GM19193 (cell line): ENCODE data around the gene SDHA.

ENCODE experiments used
- POLR2A ChIP-seq: IDR thresholded peaks from 4 replicates; pipeline ENCODE4 v1.6.1; 2011; ENCODE audit not compliant: insufficient read depth, insufficient read length; ENCODE audit errors: extremely low read depth

The SDHA gene

DNA sequence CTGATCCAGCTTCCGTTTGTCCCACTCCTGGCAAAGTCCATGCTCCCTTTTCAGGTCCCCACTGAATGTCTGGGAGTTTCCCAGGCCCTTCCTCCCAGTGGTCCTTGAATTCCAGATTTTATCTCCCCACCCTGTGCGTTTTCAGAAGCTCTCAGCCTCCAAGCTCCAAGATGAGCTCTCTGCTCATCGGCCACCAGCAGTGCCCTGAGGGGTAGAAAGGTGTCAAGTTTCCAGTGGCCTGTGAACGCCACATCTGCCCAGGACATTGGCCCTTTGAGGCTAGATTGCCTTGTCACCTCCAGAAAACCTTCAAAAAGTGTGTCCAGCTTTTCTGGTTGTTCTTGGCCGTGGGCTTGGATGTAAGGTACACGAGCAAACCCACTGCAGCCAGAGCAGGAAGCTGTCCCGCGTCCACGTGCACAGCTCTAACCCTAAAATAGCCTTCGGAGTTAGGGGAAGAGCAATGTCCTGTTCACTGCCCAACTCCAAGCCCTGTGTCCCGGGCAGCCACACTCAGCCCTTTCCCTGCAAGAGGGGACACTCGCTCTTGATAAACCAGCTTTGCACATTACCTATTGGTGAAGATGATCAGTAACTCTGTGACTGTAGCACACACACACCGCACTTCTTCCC is 37.7 kb upstream of the SDHA start:
- TF ChIP-seq POLR2A = no peak

DNA sequence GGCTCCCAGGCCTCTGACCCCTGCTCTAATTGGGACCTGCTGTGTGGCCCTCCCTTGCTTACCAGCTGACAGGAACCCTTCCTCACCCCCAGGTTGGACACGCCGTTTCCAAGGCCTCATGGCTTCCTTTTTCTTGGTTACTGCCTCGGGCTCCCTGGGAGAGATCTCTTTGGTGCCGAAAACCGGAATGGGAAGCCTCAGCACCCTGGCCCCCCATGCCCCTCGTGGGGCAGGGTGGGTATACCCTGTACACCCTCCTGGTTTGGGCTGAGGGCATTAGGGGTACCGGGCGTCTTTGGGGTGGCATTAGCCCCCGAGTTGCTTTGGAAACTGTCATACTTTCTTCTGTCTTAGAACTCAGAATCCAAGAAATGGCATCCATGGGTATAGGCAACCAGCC is 37.0 kb upstream of the SDHA start:
- no peak for TF ChIP-seq POLR2A

DNA sequence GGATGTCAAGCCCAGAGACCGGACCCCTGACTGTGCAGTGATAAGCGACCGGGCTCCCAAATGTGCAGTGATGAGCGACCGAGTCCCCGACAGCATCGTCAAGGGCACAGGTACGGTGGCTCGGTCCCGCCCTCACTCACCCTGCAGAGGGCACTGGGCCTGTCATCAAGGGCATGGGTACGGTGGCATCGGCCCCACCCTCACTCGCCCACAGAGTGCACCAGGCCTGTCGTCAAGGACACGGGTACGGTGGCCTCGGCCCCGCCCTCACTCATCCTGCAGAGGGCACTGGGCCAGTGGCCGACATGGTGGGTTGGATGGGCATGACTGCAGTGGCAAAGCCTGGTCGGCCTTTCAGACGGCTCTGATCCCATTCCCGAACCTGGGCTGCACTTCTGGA is 36.6 kb upstream of the SDHA start:
- no peak for TF ChIP-seq POLR2A

DNA sequence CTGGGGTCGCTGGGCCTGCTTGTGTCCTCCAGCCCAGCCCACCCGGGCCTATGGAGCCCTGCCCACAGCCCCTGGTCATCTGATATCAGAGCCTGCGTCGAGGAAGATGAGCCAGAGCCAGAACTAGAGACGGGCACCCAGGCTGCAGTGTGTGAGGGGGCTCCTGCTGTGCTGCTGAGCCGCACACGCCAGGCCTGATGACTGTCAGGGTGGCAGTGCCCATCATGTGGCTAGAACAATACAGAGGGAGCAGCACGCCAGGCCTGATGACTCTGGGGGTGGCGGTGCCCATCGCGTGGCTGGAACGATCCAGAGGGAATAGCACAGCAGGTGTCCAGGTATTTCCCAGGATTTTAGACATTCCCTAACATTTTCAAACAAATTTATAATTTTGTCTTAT is 36.0 kb upstream of the SDHA start:
- no peak for TF ChIP-seq POLR2A

DNA sequence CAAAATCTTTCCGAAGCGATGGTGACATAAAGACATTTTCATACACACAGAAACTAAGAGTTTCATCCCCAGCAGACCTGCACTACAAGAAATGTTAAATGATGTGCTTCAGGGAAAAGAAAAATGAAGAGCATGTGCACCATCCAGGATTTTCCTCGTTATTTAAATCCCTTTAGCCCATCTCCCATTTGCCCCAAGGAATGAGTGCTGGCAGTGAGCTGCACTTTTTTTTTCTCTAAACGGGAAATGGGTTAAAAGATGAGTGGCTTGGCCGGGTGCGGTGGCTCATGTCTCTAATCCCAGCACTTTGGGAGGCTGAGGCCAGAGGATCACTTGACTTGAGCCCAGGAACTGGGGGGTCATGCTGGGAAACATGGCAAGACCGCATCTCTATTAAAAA is 33.6 kb upstream of the SDHA start:
- TF ChIP-seq POLR2A = no peak

DNA sequence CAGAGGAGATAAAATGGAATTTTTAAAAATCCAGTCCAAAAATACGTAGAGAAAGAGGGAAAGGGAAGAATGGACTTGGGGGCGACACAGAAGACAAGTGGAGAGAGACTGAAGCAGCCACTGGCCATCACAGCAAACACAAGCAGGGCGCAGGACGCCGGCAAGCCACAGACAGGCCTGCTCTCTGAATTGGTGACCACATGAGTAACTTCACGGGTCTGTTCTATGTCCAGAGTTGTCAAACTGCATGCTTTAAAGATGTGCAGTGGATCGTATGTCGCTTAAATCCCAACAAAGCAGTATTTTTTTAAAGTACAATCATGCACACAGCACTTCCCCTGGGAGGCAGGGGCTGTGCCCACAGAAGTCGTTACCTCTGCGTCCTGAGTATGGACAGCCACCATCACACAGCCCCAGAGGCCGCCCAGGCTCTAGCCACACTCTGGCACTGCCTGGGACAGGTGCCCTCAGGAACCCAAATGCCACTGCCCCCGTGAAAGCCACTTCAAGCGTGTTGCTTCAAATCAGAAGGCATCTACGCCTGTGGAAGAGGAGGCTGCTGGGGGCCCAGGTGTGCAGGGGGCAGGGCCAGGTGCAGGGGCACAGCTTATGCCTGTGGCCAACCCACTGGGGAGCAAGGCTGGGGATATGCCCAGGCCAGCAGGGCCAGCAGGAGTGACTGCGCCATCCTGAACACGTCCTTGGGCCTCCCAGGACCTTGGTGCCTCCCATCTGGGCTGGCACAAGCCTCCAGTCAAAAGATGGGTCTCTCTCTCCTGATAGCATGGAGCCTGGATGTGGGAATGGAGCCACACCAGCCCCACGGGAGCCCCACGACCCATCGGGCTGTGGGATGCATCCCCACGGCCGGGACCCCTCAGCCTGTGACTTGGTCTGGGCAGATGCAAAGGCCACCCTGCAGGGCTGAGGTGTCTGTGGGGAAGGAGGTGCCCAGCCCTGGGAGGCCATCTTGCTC is 32.7 kb upstream of the SDHA start:
- TF ChIP-seq POLR2A = no peak

DNA sequence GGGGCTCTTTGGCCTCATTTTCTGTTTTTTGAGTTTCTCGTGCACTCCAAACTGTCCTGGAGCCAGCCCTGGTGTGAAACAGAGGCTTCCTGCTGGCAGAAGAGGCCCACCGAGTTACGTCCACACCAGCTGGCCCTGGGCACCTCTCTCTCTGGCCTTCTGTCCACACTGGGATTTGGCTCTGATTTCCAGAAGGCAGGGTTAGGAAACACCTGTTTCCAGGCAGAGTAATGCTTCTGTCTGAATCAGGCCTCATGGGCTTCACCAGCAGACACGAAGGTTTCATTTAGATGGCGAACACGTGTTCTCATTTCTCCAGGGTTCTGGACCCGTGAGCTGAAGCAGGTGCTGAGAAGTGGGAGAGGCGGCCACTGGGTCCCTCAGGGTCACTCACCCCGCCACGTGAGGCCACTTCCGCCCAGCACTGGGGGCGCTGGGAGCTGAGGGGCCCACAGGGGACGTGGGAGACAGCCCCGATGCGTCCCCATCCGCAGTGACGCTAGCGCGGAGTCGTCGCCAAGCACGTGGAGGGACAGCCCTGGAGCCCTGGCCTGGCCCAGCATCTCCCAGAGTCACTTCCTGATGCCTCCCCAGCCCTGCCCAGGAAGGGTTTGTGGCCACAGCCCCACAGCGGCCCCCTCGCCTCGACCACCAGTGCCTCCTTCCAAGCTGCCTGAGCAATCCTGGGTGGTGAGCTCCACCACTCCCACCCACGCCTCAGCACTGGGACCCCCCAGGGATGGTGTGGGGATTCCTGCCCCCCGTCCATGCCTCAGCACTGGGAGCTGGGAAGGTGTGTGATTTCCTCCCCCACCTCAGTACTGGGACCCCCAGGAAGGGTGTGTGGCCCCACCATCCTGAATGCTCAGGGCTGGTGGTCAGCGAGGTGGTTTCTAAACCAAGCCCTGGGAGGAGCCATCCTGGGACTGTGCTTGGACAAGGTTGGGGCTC is 31.8 kb upstream of the SDHA start:
- TF ChIP-seq POLR2A = no peak

DNA sequence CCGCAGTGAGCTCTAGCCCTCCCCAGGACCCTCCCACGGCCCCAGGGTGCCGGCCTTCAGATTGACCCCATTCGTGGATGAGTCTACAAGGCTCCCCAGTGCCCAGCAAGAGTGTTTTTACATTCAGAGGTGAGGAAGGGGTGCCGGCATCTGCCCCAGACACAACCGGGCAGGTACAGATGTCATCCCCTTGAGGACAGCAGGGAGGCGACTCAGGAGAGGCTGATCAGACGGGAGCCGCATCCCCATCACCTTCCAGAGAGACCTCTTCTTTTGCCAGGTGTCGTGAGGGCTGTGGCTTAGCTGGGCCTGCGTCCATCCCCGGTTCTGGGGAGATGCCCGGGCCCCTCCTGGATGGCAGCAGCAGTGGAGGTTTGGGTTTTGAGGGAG is 31.1 kb upstream of the SDHA start:
- no peak for TF ChIP-seq POLR2A

DNA sequence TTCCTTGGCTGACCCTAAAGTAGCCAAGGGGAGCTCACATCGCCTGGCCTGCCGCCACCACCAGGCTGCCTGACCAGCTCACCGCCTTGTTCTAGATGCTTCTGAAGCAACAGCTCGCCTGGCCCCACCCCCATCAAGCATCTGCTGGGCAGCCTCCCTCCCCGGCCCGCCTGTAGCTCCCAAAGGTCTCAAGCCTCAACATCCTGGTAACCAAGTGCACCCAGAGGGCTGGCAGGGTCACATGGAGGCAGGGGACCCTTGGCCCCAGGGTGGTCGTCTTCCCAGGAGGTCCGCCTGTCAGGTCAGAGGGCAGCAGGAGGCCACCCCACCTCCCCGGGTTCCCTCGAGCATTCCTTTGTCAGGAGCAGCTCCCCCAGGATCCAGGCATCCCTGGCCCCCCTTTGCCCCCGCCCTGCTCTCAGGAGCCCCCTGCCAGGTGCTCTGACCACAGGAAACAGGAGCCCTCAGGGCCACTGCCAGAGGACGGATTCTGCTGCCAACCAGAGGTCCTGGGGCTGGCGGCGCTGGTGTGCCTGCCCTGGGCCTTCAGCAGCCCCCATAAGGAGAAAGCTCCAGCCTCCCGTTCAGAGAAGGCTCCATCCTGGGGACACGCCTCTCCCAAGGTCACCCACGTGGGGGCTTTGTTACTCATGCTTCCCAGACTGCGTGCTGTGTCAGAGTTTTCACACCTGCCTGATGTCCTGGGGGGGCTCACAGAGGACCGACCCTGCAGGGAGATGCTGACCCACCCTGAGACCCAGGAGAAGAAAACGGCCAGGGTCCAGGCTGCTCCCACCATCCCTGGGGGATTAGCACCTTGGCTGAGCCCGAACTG is 30.3 kb upstream of the SDHA start:
- TF ChIP-seq POLR2A = no peak

DNA sequence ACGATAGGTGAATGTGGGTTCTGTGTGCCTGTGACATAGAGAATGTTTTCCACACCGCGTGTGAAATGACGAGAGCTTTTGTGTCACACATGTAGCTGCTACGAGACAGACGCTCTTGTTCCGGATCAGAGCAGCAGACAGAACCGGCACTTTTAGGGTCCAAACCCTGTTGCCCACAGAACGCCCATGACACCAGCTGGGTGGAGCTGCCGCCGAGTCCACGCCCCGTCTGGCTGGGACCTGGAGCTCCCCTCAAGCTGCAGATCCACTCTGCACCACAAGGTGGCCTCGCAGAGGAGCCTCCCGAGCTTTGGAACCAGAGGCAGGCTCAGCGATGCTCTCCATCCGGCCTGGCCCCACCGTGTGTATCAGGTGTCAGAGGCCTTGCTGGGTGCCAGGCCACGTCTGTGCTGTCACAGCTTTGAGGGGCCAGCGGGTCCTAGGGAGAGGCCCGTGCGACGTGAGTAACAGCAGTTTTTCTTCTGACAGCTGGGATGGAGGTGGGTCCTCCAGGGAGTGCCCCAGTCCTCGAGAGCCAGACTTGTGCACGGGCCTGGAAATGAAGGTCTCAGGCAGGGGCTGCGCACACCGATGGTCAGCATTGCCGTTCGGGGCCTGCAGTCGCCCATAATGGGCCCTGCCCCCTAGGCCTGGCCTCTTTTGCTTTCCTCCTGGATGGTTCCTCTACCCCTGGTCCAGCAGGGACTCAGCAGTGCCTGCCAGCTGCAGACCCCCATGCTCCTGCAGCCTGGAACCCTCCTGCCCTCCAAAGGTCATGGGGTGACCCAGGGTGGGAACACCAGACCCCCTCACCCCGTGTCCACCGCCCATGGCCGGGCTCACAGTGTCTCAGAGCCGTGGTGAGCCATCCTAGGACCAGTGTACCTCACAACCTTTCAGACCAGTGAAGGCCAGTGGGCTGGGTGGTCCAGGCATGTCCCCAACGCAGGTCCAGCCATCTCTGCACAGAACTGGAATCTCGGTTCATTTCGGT is 29.3 kb upstream of the SDHA start:
- no peak for TF ChIP-seq POLR2A

DNA sequence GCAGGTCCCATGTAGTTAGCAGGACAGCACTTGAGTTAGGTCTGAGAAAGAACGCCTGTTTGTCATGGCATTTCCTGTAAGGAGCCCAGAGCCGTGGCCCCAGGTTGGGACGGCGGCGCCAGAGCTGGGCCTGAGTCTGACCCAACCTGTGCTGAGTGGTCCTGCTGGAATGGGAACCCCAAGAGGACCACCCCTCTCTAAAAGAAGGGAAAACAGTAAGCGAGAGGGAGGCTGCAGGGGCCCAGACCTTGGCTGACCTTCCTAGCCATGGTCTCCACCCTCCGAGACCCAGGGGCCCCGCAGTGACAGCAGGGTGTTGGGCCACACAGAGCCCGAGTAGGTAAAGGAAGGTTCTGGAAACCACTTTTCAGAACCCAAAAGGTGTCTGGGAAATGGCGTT is 28.6 kb upstream of the SDHA start:
- no peak for TF ChIP-seq POLR2A

DNA sequence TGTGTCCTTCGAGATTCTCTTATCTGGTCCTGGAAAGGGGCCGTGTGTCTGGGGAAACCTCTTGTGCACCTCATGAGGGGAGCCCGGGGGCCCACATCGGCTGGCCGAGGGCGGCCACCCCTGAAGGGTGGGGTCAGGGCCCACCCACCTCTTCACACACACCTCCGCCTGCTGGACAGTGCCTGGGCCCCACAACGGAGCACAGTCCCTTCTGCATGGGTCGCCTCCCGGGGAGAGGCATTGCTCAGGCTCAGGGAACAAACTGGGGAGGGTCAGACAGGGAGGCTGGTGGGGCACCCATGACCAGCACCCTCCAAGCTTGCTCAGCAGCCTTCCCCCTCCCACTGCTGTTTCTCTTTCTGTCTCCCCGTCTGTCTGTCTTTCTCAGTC is 28.1 kb upstream of the SDHA start:
- TF ChIP-seq POLR2A = no peak

DNA sequence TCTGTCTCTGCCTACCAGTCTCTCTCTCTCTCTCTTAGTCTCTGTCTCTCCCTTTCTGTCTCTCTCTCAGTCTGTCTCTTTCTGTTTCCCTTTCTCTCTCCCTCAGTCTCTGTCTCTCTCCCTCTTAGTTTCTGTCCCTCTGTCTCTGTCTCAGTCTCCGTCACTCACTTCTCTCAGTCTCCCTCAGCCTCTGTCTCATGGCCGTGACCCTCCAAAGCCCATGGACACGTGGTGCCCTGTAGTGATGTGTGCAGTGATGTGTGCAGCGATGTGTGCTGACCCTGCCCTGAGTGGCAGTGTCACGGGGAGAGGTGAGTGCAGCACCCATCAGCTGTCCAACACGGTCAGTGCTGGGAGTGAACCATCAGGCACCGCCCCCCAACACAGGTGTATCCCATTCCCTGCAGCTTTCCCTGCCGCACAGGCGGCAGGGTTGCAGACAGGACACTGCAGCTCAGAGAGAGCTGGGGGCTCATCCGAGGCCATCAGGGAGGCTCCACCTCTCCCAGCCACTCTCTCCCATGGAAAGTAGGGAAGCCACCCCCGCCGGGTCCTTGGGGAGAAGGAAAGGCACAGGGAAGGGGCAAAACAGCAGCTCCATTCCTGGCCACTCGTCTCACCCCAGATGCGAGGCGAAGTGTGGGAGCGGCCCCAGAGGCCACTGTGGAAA is 27.6 kb upstream of the SDHA start:
- TF ChIP-seq POLR2A = no peak
